ENCODE data around the gene LIN9.

DNA sequence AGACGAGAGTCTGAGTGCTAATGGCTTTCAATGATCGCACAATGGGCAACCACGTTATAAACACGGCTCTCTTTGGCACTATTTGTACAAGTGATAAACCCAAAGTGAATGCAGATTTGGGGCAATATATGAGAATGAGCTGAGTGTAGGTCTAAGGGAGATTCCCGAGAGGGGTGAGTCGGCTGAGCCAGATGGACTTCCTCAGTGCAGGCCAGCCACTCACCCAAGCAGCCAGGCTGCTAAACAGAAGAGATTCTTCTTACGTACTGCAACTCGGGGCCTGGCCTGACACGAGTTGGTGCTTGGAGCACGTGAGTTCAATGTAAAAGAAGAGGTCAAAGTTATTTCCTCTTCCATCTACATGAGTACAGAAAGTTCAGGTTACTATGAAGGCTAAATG, 91.7 kb downstream of the LIN9 start:
- no peak for TF ChIP-seq YY1 (IDR thresholded peaks at IDR 0.05; ENCODE audit: low read depth)
- no peak for TF ChIP-seq EP300 (IDR thresholded peaks at IDR 0.05; ENCODE audit: borderline replicate concordance)
- TF ChIP-seq, protein P1, sequence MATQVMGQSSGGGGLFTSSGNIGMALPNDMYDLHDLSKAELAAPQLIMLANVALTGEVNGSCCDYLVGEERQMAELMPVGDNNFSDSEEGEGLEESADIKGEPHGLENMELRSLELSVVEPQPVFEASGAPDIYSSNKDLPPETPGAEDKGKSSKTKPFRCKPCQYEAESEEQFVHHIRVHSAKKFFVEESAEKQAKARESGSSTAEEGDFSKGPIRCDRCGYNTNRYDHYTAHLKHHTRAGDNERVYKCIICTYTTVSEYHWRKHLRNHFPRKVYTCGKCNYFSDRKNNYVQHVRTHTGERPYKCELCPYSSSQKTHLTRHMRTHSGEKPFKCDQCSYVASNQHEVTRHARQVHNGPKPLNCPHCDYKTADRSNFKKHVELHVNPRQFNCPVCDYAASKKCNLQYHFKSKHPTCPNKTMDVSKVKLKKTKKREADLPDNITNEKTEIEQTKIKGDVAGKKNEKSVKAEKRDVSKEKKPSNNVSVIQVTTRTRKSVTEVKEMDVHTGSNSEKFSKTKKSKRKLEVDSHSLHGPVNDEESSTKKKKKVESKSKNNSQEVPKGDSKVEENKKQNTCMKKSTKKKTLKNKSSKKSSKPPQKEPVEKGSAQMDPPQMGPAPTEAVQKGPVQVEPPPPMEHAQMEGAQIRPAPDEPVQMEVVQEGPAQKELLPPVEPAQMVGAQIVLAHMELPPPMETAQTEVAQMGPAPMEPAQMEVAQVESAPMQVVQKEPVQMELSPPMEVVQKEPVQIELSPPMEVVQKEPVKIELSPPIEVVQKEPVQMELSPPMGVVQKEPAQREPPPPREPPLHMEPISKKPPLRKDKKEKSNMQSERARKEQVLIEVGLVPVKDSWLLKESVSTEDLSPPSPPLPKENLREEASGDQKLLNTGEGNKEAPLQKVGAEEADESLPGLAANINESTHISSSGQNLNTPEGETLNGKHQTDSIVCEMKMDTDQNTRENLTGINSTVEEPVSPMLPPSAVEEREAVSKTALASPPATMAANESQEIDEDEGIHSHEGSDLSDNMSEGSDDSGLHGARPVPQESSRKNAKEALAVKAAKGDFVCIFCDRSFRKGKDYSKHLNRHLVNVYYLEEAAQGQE (IDR thresholded peaks at IDR 0.05; ENCODE audit: low read depth) = no peak
- TF ChIP-seq, protein P2, sequence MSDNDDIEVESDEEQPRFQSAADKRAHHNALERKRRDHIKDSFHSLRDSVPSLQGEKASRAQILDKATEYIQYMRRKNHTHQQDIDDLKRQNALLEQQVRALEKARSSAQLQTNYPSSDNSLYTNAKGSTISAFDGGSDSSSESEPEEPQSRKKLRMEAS (IDR thresholded peaks at IDR 0.05) = no peak
- TF ChIP-seq NFIC (IDR thresholded peaks at IDR 0.05) = no peak
- no peak for TF ChIP-seq CEBPB (IDR thresholded peaks at IDR 0.05)
- no peak for TF ChIP-seq RAD21 (IDR thresholded peaks at IDR 0.05; ENCODE audit: low read depth)
- TF ChIP-seq TCF12 (IDR thresholded peaks at IDR 0.05; ENCODE audit: low read depth) = no peak
- TF ChIP-seq TEAD4 (IDR thresholded peaks at IDR 0.05) = no peak
- no peak for TF ChIP-seq CREB1 (IDR thresholded peaks at IDR 0.05; ENCODE audit: low read depth)
- no peak for TF ChIP-seq EGR1 (IDR thresholded peaks at IDR 0.05)
